GM12865 (cell line): Measurements from ENCODE around the gene CTRL.

ENCODE experiments used
- DNase-seq: peaks from one replicate; pipeline ENCODE4 v3.0.0; 2010; ENCODE audit warnings: low read depth
- H3K4me3 ChIP-seq: 2 replicates; pipeline ENCODE4 v1.5.1; 2011; ENCODE audit warnings: mild to moderate bottlenecking, low read depth, low read length, control low read depth
- TF ChIP-seq, protein P1 (sequence below): IDR thresholded peaks from 2 replicates; pipeline ENCODE4 v1.5.1; 2011; ENCODE audit warnings: low read length, control low read depth, low read depth, inconsistent platforms; ENCODE audit not compliant: insufficient read depth; ENCODE audit errors: missing control alignments

Gene CTRL

DNA sequence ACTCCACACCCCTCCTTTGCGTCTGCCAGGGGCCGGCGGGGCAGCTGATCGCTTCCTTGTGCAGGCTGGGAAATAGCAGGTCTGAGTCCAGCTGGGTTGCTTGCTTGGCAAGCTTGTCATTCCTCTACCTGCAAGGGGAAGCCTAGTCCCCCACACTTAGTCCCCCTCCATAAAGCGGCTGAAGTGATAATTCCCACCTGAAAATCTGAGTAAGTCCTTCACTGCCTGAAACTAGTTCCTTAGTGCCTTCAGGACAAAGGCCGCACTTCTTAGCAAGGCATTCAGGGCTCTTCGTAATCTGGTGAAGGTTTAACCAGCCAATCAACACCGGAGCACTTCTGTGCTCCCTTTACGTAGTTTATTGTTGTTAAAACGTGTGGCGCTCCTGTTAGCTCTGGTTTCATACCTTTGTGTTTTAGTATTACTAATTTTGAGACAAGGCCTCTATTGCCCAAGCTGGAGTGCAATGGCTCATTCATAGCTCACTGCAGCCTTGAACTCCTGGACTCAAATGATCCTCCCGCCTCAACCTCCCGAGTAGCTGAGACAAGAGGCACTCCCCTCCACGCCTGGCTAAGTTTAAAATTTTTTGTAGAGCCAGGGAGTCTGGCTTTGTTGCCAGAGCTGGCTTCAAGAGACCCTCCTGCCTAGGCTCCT is 37.8 kb downstream of the CTRL start:
- H3K4me3 ChIP-seq = peak overlapping the region; percentile 70
- TF ChIP-seq, protein P1, sequence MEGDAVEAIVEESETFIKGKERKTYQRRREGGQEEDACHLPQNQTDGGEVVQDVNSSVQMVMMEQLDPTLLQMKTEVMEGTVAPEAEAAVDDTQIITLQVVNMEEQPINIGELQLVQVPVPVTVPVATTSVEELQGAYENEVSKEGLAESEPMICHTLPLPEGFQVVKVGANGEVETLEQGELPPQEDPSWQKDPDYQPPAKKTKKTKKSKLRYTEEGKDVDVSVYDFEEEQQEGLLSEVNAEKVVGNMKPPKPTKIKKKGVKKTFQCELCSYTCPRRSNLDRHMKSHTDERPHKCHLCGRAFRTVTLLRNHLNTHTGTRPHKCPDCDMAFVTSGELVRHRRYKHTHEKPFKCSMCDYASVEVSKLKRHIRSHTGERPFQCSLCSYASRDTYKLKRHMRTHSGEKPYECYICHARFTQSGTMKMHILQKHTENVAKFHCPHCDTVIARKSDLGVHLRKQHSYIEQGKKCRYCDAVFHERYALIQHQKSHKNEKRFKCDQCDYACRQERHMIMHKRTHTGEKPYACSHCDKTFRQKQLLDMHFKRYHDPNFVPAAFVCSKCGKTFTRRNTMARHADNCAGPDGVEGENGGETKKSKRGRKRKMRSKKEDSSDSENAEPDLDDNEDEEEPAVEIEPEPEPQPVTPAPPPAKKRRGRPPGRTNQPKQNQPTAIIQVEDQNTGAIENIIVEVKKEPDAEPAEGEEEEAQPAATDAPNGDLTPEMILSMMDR = no peak
- DNase-seq = peak; percentile 37

DNA sequence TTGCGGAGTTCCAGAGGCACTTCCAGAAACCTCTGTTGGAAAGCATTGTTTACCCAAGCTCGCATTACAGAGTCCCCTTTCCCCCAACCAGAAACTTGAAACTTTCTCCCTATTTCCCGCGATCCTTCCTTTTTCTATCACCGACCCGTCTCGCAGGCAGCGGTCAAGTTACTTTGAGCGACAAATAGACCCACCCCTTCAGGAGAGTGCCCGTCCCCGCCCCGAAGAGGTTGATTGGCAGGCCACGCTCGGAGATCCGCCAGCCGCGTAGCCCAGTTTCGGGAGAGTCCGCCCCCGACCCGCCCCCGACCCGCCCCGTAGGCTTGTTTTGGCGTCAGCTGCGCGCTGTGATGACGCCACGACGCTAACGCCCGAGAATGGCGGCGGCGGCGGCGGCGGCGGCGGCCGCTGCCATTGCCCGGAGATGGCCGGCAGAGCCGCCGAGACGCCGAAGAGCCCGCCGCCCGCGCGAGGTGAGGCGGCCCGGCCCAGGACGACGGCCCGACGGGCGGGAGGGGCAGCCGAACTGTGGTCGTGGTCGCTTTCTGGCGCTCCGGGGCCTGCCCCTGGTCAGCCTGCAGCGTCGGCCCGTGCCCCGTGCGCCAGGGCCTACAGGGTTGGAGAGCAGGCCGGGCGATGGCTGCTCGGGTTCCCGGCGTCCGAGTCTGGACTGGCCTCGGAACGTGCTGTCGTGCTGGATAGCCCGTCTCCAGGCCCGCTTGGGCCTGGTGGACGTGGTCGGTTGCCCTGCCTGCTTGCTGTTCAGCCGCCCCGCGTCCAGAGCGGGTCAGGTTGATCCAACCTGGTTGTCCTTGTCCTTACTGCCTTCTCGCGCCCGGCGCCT is 38.5 kb downstream of the CTRL start, which contains the start of gene PSKH1:
Gene PSKH1, plus strand, starts transcription at position 356 of the 844 bp plus-strand sequence. CDS start 15,496 bp downstream, outside the sequence.
- H3K4me3 ChIP-seq = peak within 1 kb of the TSS; percentile 70
- TF ChIP-seq, protein P1 = no peak
- peak; percentile 96 for DNase-seq

DNA sequence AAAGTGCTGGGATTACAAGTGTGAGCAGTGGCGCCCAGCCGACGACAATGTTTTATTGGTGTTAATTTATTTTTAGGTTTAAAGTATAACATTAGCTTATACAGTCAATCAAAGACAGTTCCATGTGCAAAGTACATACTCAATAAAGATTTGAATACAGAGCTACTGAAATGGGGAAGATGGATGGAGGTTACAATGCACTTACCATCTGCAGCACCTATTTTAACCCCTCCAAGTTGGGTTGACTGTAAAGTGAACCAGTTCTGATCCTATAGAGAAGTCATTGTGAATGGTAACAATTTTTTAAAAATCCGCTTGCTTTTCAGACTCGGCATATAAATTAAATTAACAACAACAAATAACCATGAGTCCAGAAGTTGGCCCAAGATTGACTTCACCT is 39.3 kb downstream of the CTRL start:
- TF ChIP-seq, protein P1 = no peak
- DNase-seq = no peak
- H3K4me3 ChIP-seq = peak overlapping the region; percentile 63

DNA sequence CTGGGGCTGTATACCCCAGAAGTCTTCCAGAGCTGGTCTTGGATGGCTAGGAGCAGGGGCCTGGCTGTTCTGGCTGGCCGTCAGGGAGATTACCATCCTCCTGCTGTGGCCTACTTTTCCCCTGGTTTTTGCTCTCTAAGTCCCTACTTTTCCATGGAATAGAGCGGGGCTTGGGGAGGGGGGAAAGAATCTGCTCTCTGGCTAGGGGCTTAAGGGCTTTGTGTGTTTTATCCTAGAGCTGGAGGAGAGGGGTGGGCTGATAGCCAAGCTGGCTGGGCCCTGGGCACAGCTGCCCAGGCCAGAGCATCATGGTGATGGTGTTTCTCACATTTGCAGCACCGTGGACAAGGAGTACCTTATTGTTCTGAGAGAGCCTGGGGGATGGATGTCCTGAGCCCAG is 43.3 kb downstream of the CTRL start:
- TF ChIP-seq, protein P1 = no peak
- DNase-seq = no peak
- no peak overlapping the region for H3K4me3 ChIP-seq

DNA sequence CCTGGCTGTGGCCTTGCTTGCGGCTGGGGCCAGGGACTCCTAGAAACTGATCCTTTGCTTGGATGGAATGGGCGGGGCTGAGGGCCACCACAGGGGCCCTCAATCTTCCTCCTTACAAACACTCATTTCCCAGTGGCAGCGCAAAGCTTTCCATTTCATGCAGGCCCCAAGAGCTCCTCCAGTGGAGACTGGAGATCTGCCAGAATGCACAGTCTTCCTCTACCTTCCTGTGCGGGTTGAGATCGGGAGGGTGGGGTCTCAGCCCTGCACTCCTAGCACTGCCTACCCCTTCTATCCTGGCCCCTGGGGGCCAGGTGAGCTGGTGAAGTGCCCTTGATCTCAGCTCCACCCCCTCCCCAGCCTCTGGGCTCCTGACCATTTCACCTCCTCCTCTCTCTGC is 45.3 kb downstream of the CTRL start:
- no peak for DNase-seq
- TF ChIP-seq, protein P1 = no peak

DNA sequence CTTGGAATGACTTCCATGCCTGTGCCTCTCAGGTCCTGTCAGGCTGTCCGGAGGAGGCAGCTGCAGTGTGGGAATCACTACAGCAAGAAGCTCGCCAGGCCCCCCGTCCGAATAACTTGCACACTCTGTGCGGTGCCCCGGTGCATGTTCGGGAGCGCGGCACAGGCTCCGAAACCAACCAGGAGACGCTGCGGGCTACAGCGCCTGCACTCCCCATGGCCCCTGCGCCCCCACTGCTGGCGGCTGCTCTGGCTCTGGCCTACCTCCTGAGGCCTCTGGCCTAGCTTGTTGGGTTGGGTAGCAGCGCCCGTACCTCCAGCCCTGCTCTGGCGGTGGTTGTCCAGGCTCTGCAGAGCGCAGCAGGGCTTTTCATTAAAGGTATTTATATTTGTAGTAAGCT is 45.7 kb downstream of the CTRL start:
- no peak for DNase-seq
- TF ChIP-seq, protein P1 = no peak
- no peak overlapping the region for H3K4me3 ChIP-seq

More for the DNA sequence above, 45.3 kb downstream of the CTRL start:
- H3K4me3 ChIP-seq = no peak overlapping the region

DNA sequence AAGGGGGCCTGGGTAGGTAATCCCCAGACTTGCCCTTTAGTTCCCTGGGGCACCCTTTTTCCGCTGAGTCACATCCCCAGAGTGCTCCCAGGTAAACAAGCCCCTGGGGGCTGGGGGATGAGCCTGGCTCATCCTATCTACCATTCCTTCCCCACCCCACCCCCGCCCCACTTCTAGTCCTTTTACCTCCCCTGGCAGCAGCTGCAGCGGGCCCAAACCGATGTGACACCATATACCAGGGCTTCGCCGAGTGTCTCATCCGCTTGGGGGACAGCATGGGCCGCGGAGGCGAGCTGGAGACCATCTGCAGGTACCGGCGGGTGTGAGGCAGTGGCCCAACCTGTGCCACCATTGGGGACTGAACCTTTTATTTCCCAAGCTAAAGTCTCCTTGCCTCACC is 46.1 kb downstream of the CTRL start:
- TF ChIP-seq, protein P1 = no peak
- DNase-seq = no peak
- no peak overlapping the region for H3K4me3 ChIP-seq
